ENCODE results near the gene CD48. TPM values are rescaled to one million over a fixed set of nuclear protein-coding genes. Genes with fewer than 3 reads are reported as not detected.

CD48 gene
- total RNA-seq, 6 experiments from 2014 or later: not detected

GRCh38 chr1:160726114-160726497, 14.5 kb upstream of the CD48 start:
- Mint-ChIP-seq H3K9me3 (no peaks in the 10 kb centered on the region), H3K36me3 (ENCODE audit: low read depth) (no peaks in the 10 kb centered on the region), H3K27me3 (ENCODE audit: insufficient read depth) (peaks cover 6% of the 10 kb centered on the region), H3K27ac (no peak overlapping the region), H3K4me3 (no peak overlapping the region), H3K4me1 (ENCODE audit: low read depth) (no peaks in the 10 kb centered on the region)
- TF ChIP-seq CTCF (IDR thresholded peaks at IDR 0.05): no peak
- peak; percentile 17 for DNase-seq

DNA sequence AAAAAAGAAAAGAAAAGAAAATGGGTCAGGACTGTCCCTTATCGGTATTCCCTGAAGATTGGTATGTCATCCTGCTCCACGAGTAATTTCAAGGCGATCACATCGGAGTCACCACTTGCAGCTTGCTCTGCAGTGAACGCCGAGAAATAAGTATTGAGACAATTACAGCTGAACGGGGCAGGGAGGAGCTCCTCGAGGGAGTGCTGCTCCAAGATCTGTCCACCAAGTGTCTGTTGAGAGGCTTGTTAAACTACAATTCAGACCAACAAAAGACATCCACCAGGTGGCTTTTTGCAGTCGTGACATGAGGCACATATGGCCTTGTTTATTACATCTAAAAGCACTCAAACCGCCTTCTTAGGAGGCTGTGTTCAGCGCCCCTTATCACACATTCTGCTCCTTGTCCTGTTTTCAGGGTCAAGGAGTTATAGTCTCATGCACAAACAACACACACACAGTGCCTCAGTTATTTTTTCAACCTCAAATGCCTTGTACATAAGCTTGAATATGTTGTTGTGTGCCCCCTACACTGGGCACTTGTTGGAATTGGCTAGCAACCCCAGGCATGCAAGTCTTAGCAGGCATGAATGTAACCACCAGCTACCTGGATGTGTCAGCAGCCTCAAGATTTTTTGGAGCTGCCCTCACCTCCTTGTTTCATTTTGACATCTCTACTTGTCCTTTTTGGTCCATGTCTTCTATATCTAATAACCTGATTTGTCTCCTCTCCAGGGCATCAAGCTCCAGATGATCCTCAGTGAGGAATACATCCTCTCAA, 13.0 kb upstream of the CD48 start:
- no peak overlapping the region for H3K27ac Mint-ChIP-seq
- no peaks in the 10 kb centered on the region for H3K9me3 Mint-ChIP-seq
- no peak overlapping the region for H3K4me3 Mint-ChIP-seq
- H3K4me1 Mint-ChIP-seq (ENCODE audit: low read depth): no peaks in the 10 kb centered on the region
- TF ChIP-seq CTCF (IDR thresholded peaks at IDR 0.05): no peak
- DNase-seq: no peak
- no peaks in the 10 kb centered on the region for H3K36me3 Mint-ChIP-seq (ENCODE audit: low read depth)
- H3K27me3 Mint-ChIP-seq (ENCODE audit: insufficient read depth): peaks cover 6% of the 10 kb centered on the region

GRCh38 chr1:160723332-160723731, 11.7 kb upstream of the CD48 start:
- TF ChIP-seq CTCF (IDR thresholded peaks at IDR 0.05): no peak
- Mint-ChIP-seq H3K4me3 (no peak overlapping the region), H3K27ac (no peak overlapping the region), H3K27me3 (ENCODE audit: insufficient read depth) (peaks cover 11% of the 10 kb centered on the region), H3K9me3 (no peaks in the 10 kb centered on the region), H3K4me1 (ENCODE audit: low read depth) (no peaks in the 10 kb centered on the region), H3K36me3 (ENCODE audit: low read depth) (no peaks in the 10 kb centered on the region)
- DNase-seq: no peak

DNA sequence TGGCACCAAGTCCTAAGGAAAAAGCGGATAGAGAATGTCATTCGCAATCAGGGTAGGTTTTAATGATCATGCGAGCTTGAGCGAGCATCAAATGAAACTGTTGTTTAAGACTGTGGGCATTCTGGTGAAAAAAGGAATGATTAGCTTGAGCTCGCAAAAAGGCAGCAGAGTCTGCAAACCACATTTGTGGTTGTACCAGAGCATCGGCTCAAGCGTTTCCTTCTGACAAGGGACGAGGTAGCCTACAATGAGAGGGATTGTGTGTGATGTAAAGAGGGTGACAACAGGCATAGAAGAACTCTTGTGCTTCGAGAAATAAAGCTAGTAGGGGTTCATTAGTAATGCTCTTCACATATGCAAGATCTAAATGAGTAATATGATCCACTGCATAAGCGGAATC, 11.1 kb upstream of the CD48 start:
- H3K4me3 Mint-ChIP-seq: no peak overlapping the region
- no peaks in the 10 kb centered on the region for H3K36me3 Mint-ChIP-seq (ENCODE audit: low read depth)
- H3K4me1 Mint-ChIP-seq (ENCODE audit: low read depth): no peaks in the 10 kb centered on the region
- H3K27me3 Mint-ChIP-seq (ENCODE audit: insufficient read depth): peaks cover 11% of the 10 kb centered on the region
- H3K27ac Mint-ChIP-seq: no peak overlapping the region
- no peaks in the 10 kb centered on the region for H3K9me3 Mint-ChIP-seq
- no peak for DNase-seq
- TF ChIP-seq CTCF (IDR thresholded peaks at IDR 0.05): no peak

DNA sequence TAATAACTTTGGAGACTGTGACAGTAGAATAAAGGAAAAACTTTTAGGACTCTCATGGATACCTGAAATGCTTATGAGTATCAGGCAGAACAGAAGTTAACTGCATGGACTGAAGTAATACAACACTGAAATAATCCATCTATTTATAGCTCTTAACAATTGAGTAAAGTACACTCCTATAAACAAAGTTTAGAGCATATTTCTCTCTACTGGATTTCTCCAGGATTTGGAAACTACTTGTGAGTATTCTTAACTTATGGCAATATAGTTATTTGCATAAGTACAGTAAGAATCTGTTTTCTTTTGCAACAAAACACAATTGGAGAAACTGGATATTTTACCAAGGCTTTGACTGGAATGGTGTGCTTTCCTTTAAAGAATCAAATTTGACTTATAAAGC, 9.9 kb upstream of the CD48 start:
- H3K9me3 Mint-ChIP-seq: no peaks in the 10 kb centered on the region
- H3K36me3 Mint-ChIP-seq (ENCODE audit: low read depth): no peaks in the 10 kb centered on the region

More for the DNA sequence above, 9.9 kb upstream of the CD48 start:
- Mint-ChIP-seq H3K4me1 (ENCODE audit: low read depth) (no peaks in the 10 kb centered on the region), H3K27me3 (ENCODE audit: insufficient read depth) (peaks cover 15% of the 10 kb centered on the region), H3K27ac (no peak overlapping the region), H3K4me3 (no peak overlapping the region)
- DNase-seq: no peak
- TF ChIP-seq CTCF (IDR thresholded peaks at IDR 0.05): no peak

All from HFFc6 (cell line).